Lung (tissue), 12 donors: ENCODE results near the gene DESI1. TPM values are rescaled to one million over a fixed set of nuclear protein-coding genes. Genes with fewer than 3 reads are reported as not detected.
A peak's percentile ranks its signal among the peaks of the same experiment; 100 is the strongest.

Experiments
- ATAC-seq: fragments of 200-7000 bp; cut with Tn5 transposase; one replicate; pipeline ENCODE4 v1.9.1; 2020; ENCODE audit warnings: moderate number of reproducible peaks; ENCODE audit not compliant: insufficient read depth, low FRiP score
- DNase-seq, 3 donors: peaks; one replicate each; pipeline ENCODE4 v3.0.0-alpha.2; 2013 to 2017
- H3K27ac ChIP-seq, 2 donors: one replicate each; pipeline ENCODE4 v1.5.1; 2013; ENCODE audit warnings: mild to moderate bottlenecking in 2 of 2, moderate library complexity in 2 of 2, control low read depth in 1 of 2, inconsistent platforms in 1 of 2, low read depth in 1 of 2, low read length in 1 of 2
- H3K27me3 ChIP-seq, 3 donors: one replicate each; pipeline ENCODE4 v1.5.1; 2013; ENCODE audit warnings: low read length in 2 of 3; ENCODE audit not compliant: control insufficient read depth in 3 of 3, insufficient read depth in 3 of 3
- H3K36me3 ChIP-seq, 4 donors: one replicate each; pipeline ENCODE4 v1.5.1; 2013; ENCODE audit warnings: low read length in 4 of 4, mild to moderate bottlenecking in 1 of 4, moderate library complexity in 1 of 4; ENCODE audit not compliant: control insufficient read depth in 4 of 4, insufficient read depth in 4 of 4
- H3K4me1 ChIP-seq, 5 donors: one replicate each; pipeline ENCODE4 v1.5.1; 2013; ENCODE audit warnings: low read length in 5 of 5, mild to moderate bottlenecking in 2 of 5, moderate library complexity in 1 of 5; ENCODE audit not compliant: control insufficient read depth in 5 of 5, insufficient read depth in 5 of 5
- H3K4me3 ChIP-seq: one replicate; pipeline ENCODE4 v1.5.1; 2013; ENCODE audit warnings: mild to moderate bottlenecking, control low read depth, moderate library complexity
- H3K9ac ChIP-seq, 2 donors: one replicate each; pipeline ENCODE4 v1.5.1; 2013; ENCODE audit warnings: low read length in 2 of 2, control low read depth in 1 of 2; ENCODE audit not compliant: insufficient read depth in 1 of 2
- H3K9me3 ChIP-seq, 4 donors: one replicate each; pipeline ENCODE4 v1.5.1; 2013; ENCODE audit warnings: low read length in 3 of 4, mild to moderate bottlenecking in 1 of 4, moderate library complexity in 1 of 4; ENCODE audit not compliant: control insufficient read depth in 4 of 4, insufficient read depth in 3 of 4
- CTCF ChIP-seq: IDR thresholded peaks from 2 replicates; pipeline ENCODE4 v1.5.1; 2012; ENCODE audit warnings: mild to moderate bottlenecking; ENCODE audit errors: control extremely low read depth, extremely low read depth
- WGBS, 2 donors: extraction: QIAGEN DNeasy Blood & Tissue Kit; methylation state at CpG; one replicate each; pipeline ENCODE4 v1.1.7; 2013; 5-methylcytosine and 5-hydroxymethylcytosine counted together
- polyA plus RNA-seq, 2 donors: library from polyadenylated mRNA; stranded (reverse); fragments of 200-250 nt; gene quantifications; one replicate each; pipeline ENCODE4 v1.2.1, GENCODE V29; 2013
- total RNA-seq, 2 donors: library from RNA; depleted of rRNA in 1 of 2; stranded (reverse); fragments of >200 nt in 1 of 2; gene quantifications; one replicate each; pipeline ENCODE4 v1.2.1, GENCODE V29; 2014 to 2021
- donor health status: control.
- donor health status: control.
- donor health status: Bipolar disorder and iron deficiency.
- donor health status: healthy.
- donor health status: DM: yes; HTN: yes; CAD: no.

Gene DESI1
- total and polyA plus RNA-seq, 4 donors: 13.6 to 42.7 (median 30.6) TPM

GRCh38 chr22:41660416-41660815 is 39.6 kb upstream of the DESI1 start:
- DNase-seq: no peak
- peak overlapping the region in 1 of 2 donors; percentile 85 for H3K27ac ChIP-seq
- TF ChIP-seq CTCF: no peak
- H3K36me3 ChIP-seq: peaks cover 42 to 63% (median 58%) of the 10 kb centered on the region in 4 donors
- H3K9ac ChIP-seq: no peak overlapping the region
- H3K4me1 ChIP-seq: no peaks in the 10 kb centered on the region
- ATAC-seq: no peak
- H3K4me3 ChIP-seq: no peak overlapping the region
- 86 to 88% methylated on average over 3 of the region's 3 CpGs for WGBS, 2 donors
- no peaks in the 10 kb centered on the region for H3K27me3 ChIP-seq
- H3K9me3 ChIP-seq: no peaks in the 10 kb centered on the region

DNA sequence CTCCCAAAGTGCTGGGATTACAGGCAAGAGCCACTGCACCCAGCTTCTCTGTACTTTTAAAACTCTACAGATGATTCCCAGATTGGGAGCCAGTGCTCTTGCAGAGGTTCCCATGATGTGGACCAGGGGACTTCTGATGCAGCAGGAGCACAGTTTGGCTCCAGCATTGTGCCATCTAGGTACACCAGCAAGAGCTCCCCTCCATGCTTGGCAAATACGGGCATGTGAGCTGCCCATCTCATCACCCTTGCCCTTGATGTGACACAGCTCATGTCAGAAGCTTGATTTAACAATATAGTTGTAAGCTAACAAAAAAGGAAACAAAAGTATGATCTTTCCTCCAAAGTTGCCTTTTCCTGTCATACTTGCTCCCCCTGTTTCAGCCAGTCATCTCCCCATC is 39.1 kb upstream of the DESI1 start:
- no peak for ATAC-seq
- no peaks in the 10 kb centered on the region for H3K27me3 ChIP-seq
- H3K4me1 ChIP-seq: no peaks in the 10 kb centered on the region
- no peak overlapping the region for H3K4me3 ChIP-seq
- no peak overlapping the region for H3K9ac ChIP-seq
- H3K9me3 ChIP-seq: no peaks in the 10 kb centered on the region
- DNase-seq: no peak
- TF ChIP-seq CTCF: no peak
- H3K36me3 ChIP-seq: peaks cover 42 to 61% (median 56%) of the 10 kb centered on the region in 4 donors
- WGBS, 2 donors: 94 to 96% methylated on average over 1 of the region's 1 CpG
- H3K27ac ChIP-seq: peak overlapping the region in 1 of 2 donors; percentile 85

DNA sequence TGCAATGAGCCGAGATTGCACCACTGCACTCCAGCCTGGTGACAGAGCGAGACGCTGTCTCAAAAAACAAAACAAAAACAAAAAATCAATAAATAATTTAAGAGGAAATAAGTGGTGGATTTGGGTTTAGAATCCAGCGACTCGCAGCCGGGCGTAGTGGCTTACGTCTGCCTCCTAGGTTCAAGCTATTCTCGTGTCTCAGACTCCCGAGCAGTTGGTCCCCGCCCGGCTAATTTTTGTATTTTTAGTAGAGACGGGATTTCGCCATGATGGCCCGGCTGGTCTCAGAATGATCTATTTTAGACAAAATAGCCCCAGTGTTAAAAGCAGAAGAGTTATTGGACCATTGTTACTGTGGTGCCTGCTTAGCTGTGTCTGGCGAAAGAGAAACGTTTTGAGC is 38.0 kb upstream of the DESI1 start:
- H3K4me1 ChIP-seq: no peaks in the 10 kb centered on the region
- H3K4me3 ChIP-seq: no peak overlapping the region
- H3K36me3 ChIP-seq: peaks cover 42 to 65% (median 61%) of the 10 kb centered on the region in 4 donors
- peak overlapping the region in 1 of 2 donors; percentile 85 for H3K27ac ChIP-seq
- DNase-seq (no peak), ATAC-seq (no peak)
- H3K27me3 ChIP-seq: no peaks in the 10 kb centered on the region
- TF ChIP-seq CTCF: no peak
- H3K9me3 ChIP-seq: no peaks in the 10 kb centered on the region
- 96% methylated on average over 17 of the region's 17 CpGs for WGBS, 2 donors
- no peak overlapping the region for H3K9ac ChIP-seq

- WGBS, 2 donors: 98 to 99% methylated on average over 6 of the region's 6 CpGs
- H3K4me3 ChIP-seq: no peak overlapping the region
- no peak overlapping the region for H3K9ac ChIP-seq
- TF ChIP-seq CTCF: no peak
- ATAC-seq: no peak
- peaks cover 42 to 68% (median 64%) of the 10 kb centered on the region in 4 donors for H3K36me3 ChIP-seq
- H3K4me1 ChIP-seq: no peaks in the 10 kb centered on the region
- H3K27ac ChIP-seq: peak overlapping the region in 1 of 2 donors; percentile 14
- H3K9me3 ChIP-seq: no peaks in the 10 kb centered on the region
- no peak for DNase-seq
- no peaks in the 10 kb centered on the region for H3K27me3 ChIP-seq
Measured at GRCh38 chr22:41657709-41658108, 36.9 kb upstream of the DESI1 start.
